ENCODE data around the gene CERS4.

DNA sequence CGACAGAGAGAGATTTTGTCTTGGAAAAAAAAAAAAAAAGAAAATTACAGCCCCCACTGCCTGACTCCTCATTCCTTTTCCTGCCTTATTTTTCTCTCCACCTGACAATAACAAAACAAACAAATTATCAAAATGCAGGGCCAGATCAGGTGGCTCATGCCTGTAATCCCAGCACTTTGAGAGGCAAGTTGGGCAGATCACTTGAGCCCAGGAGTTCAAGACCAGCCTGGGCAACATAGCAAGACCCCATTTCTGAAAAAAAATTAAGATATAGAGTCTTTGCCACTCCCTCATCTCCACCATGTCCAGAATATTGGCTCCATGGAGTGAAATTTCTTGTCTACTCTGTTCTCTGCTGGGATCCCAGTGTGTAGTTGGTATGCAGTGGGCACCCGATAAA lies 7.2 kb downstream of the CERS4 start:
- no peak for TF ChIP-seq POLR2A (IDR thresholded peaks at IDR 0.05)
- no peak for TF ChIP-seq EP300 (IDR thresholded peaks at IDR 0.05)
- TF ChIP-seq, protein P1, sequence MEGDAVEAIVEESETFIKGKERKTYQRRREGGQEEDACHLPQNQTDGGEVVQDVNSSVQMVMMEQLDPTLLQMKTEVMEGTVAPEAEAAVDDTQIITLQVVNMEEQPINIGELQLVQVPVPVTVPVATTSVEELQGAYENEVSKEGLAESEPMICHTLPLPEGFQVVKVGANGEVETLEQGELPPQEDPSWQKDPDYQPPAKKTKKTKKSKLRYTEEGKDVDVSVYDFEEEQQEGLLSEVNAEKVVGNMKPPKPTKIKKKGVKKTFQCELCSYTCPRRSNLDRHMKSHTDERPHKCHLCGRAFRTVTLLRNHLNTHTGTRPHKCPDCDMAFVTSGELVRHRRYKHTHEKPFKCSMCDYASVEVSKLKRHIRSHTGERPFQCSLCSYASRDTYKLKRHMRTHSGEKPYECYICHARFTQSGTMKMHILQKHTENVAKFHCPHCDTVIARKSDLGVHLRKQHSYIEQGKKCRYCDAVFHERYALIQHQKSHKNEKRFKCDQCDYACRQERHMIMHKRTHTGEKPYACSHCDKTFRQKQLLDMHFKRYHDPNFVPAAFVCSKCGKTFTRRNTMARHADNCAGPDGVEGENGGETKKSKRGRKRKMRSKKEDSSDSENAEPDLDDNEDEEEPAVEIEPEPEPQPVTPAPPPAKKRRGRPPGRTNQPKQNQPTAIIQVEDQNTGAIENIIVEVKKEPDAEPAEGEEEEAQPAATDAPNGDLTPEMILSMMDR (IDR thresholded peaks at IDR 0.05), result no peak
- no peak for TF ChIP-seq POLR2AphosphoS5 (IDR thresholded peaks at IDR 0.05)
